Right atrium auricular region (tissue), 2 donors: ENCODE data around the gene ESRRB. TPM values are rescaled to one million over a fixed set of nuclear protein-coding genes. Genes with fewer than 3 reads are reported as not detected.

ENCODE experiments used
- DNase-seq: peaks from one replicate; pipeline ENCODE4 v3.0.0-alpha.2; 2019; ENCODE audit warnings: low spot score
- H3K27ac ChIP-seq, 2 donors: fragments of 200-600 bp; sonication (generic); 1 replicate in 1 of 2; 2 replicates in 1 of 2; pipeline ENCODE4 v1.5.1; 2016 to 2019
- H3K27me3 ChIP-seq, 2 donors: fragments of 200-600 bp; sonication (generic); one replicate each; pipeline versions ENCODE4 v1.5.1 to v1.6.0; 2017 to 2019
- H3K36me3 ChIP-seq: fragments of 200-600 bp; sonication (generic); one replicate; pipeline ENCODE4 v1.5.1; 2016
- H3K4me1 ChIP-seq, 2 donors: fragments of 200-600 bp; sonication (generic); one replicate each; pipeline versions ENCODE4 v1.5.1 to v1.6.0; 2017 to 2019
- H3K4me3 ChIP-seq, 2 donors: fragments of 200-600 bp; sonication (generic); 1 replicate in 1 of 2; 2 replicates in 1 of 2; pipeline ENCODE4 v1.5.1; 2017 to 2019; ENCODE audit warnings: mild to moderate bottlenecking in 1 of 2, moderate library complexity in 1 of 2
- H3K9me3 ChIP-seq, 2 donors: fragments of 200-600 bp; sonication (generic); one replicate each; pipeline ENCODE4 v1.5.1; 2019
- CTCF ChIP-seq, 2 donors: fragments of 200-600 bp; sonication (generic); IDR thresholded peaks; one replicate each; pipeline ENCODE4 v1.5.1; 2019; ENCODE audit warnings: antibody characterized with exemption in 2 of 2
- total RNA-seq, 2 donors: library from RNA; depleted of rRNA; stranded (reverse); fragments of >200 nt; gene quantifications; one replicate each; pipeline ENCODE4 v1.1.0, GENCODE V29; 2016

ESRRB gene
- total RNA-seq, 2 donors from 2014 or later = 10.0 to 14.8 TPM

- DNase-seq = no peak
- no peak for TF ChIP-seq CTCF (IDR thresholded peaks at IDR 0.05)
- Histone ChIP-seq H3K9me3 (no peaks in the 10 kb centered on the region), H3K4me1 (no peaks in the 10 kb centered on the region), H3K4me3 (no peak overlapping the region), H3K27me3 (no peaks in the 10 kb centered on the region), H3K36me3 (no peaks in the 10 kb centered on the region), H3K27ac (no peak overlapping the region)
These were observed 54.6 kb downstream of the ESRRB start for GRCh38 chr14:76430475-76430980.

- H3K4me1 ChIP-seq = no peaks in the 10 kb centered on the region
- DNase-seq = no peak
- H3K9me3 ChIP-seq = no peaks in the 10 kb centered on the region
- H3K4me3 ChIP-seq = no peak overlapping the region
- no peaks in the 10 kb centered on the region for H3K36me3 ChIP-seq
- no peak overlapping the region for H3K27ac ChIP-seq
- no peaks in the 10 kb centered on the region for H3K27me3 ChIP-seq
- no peak for TF ChIP-seq CTCF (IDR thresholded peaks at IDR 0.05)
These were observed 55.6 kb downstream of the ESRRB start for GRCh38 chr14:76431538-76431937.

GRCh38 chr14:76432827-76433752 lies 57.2 kb downstream of the ESRRB start:
- Histone ChIP-seq H3K36me3 (no peaks in the 10 kb centered on the region), H3K4me3 (no peak overlapping the region), H3K9me3 (no peaks in the 10 kb centered on the region), H3K27me3 (no peaks in the 10 kb centered on the region), H3K4me1 (no peaks in the 10 kb centered on the region), H3K27ac (no peak overlapping the region)
- TF ChIP-seq CTCF (IDR thresholded peaks at IDR 0.05) = no peak
- no peak for DNase-seq

- H3K36me3 ChIP-seq = no peaks in the 10 kb centered on the region
- H3K4me3 ChIP-seq = no peak overlapping the region
- no peaks in the 10 kb centered on the region for H3K4me1 ChIP-seq
- TF ChIP-seq CTCF (IDR thresholded peaks at IDR 0.05) = no peak
- DNase-seq = no peak
- H3K27me3 ChIP-seq = no peaks in the 10 kb centered on the region
- no peaks in the 10 kb centered on the region for H3K9me3 ChIP-seq
- no peak overlapping the region for H3K27ac ChIP-seq
These were observed 58.3 kb downstream of the ESRRB start for GRCh38 chr14:76434220-76434619.

- Histone ChIP-seq H3K36me3 (no peaks in the 10 kb centered on the region), H3K27me3 (no peaks in the 10 kb centered on the region), H3K9me3 (no peaks in the 10 kb centered on the region), H3K4me3 (no peak overlapping the region), H3K27ac (no peak overlapping the region), H3K4me1 (no peaks in the 10 kb centered on the region)
- TF ChIP-seq CTCF (IDR thresholded peaks at IDR 0.05) = no peak
- no peak for DNase-seq
These were observed 63.4 kb downstream of the ESRRB start for GRCh38 chr14:76439237-76439775.
